HepG2 (cell line): ENCODE data around the gene AUTS2. TPM values are rescaled to one million over a fixed set of nuclear protein-coding genes. Genes with fewer than 3 reads are reported as not detected.

ENCODE experiments used
- ATAC-seq: fragments of 200-7000 bp; cut with Tn5 transposase; 3 replicates; pipeline ENCODE4 v1.9.1; 2020; ENCODE audit warnings: mild to moderate bottlenecking, moderate library complexity
- BruUV-seq: library from RNA; stranded (reverse); fragments of 400-500 nt; replicated peaks from 2 replicates; lab custom pipeline; 2021; lab: Mats Ljungman, UMichigan
- CTCF ChIA-PET: fragments of 300-600 bp; formaldehyde crosslinking; extraction: SDS; loops from one replicate; lab custom pipeline; 2021; ENCODE audit warnings: low total read pairs, inconsistent platforms, low intra/inter-chr PET ratio; lab: Yijun Ruan, JAX
- POLR2A ChIA-PET: fragments of 350-600 bp; sonication (Branson Sonifier 250); formaldehyde crosslinking; loops from one replicate; lab custom pipeline; 2020; ENCODE audit warnings: antibody characterized with exemption, inconsistent platforms; lab: Yijun Ruan, JAX
- DNase-seq: peaks from one replicate; pipeline ENCODE4 v3.0.0-alpha.2; 2015; ENCODE audit warnings: low spot score
- FAIRE-seq: peaks from 3 replicates; lab custom pipeline; 2011; peaks lifted over from hg19 to GRCh38; lab: Jason Lieb, UNC
- H2AFZ ChIP-seq: one replicate; pipeline ENCODE4 v1.6.1; 2011; ENCODE audit warnings: low read length, inconsistent platforms
- H3K27ac ChIP-seq: fragments of 300-600 bp; 3 replicates; pipeline ENCODE4 v1.8.0; 2011; ENCODE audit warnings: mixed run types, mild to moderate bottlenecking, mixed read lengths, low read length, inconsistent platforms; ENCODE audit not compliant: insufficient read depth; ENCODE audit errors: extremely low read length
- H3K27me3 ChIP-seq, 2 experiments: fragments of 200-600 bp in 1 of 2; 2 replicates in 1 of 2; 3 replicates in 1 of 2; pipeline versions ENCODE4 v1.6.0 to v1.8.0; 2011; ENCODE audit warnings: low read length in 2 of 2, mild to moderate bottlenecking in 2 of 2, moderate library complexity in 2 of 2, inconsistent platforms in 1 of 2; ENCODE audit not compliant: insufficient read depth in 2 of 2, control insufficient read depth in 1 of 2
- H3K36me3 ChIP-seq, 2 experiments: fragments of 200-600 bp in 1 of 2; replicated peaks in 1 of 2; 2 replicates in 1 of 2; 3 replicates in 1 of 2; pipeline versions ENCODE4 v1.5.1 to v1.8.0; 2011; ENCODE audit warnings: low read length in 2 of 2, inconsistent platforms in 1 of 2; ENCODE audit not compliant: insufficient read depth in 2 of 2, control insufficient read depth in 1 of 2
- H3K4me1 ChIP-seq: 2 replicates; pipeline ENCODE4 v1.5.1; 2012; ENCODE audit warnings: low read length, inconsistent platforms; ENCODE audit not compliant: insufficient read depth
- H3K4me2 ChIP-seq: 2 replicates; pipeline ENCODE4 v1.6.0; 2011; ENCODE audit warnings: low read depth, low read length, inconsistent platforms
- H3K4me3 ChIP-seq, 3 experiments: fragments of 200-600 bp in 1 of 3; sonication (generic), shearing (Covaris generic) in 1 of 3; replicated peaks in 1 of 3; 2 replicates each; pipeline ENCODE4 v1.5.1; 2011 to 2016; ENCODE audit warnings: low read length in 3 of 3, inconsistent platforms in 2 of 3, low read depth in 2 of 3, mild to moderate bottlenecking in 2 of 3, control low read depth in 1 of 3, mixed read lengths in 1 of 3; ENCODE audit not compliant: insufficient read depth in 1 of 3
- H3K79me2 ChIP-seq: one replicate; pipeline ENCODE4 v1.6.1; 2011; ENCODE audit warnings: low read length, inconsistent platforms; ENCODE audit not compliant: insufficient read depth
- H3K9ac ChIP-seq: 2 replicates; pipeline ENCODE4 v1.6.0; 2011; ENCODE audit warnings: mild to moderate bottlenecking, low read depth, low read length, inconsistent platforms; ENCODE audit not compliant: insufficient read depth
- H3K9me3 ChIP-seq: 2 replicates; pipeline ENCODE4 v1.5.1; 2012; ENCODE audit warnings: mild to moderate bottlenecking, low read length
- H4K20me1 ChIP-seq: 2 replicates; pipeline ENCODE4 v1.6.0; 2011; ENCODE audit warnings: inconsistent platforms, mild to moderate bottlenecking, low read length, moderate library complexity; ENCODE audit not compliant: insufficient read depth
- FOXA3 ChIP-seq: IDR thresholded peaks from 2 replicates; pipeline ENCODE4 v1.6.1; 2016; ENCODE audit warnings: missing genetic modification reagents, missing compliant biosample characterization
- HNF1A ChIP-seq, 2 experiments: sonication (generic) in 1 of 2; formaldehyde crosslinking in 1 of 2; IDR thresholded peaks; 2 replicates each; pipeline versions ENCODE4 v1.4.0 to v1.6.1; 2016 to 2020; ENCODE audit warnings: borderline replicate concordance in 1 of 2, low read depth in 1 of 2, mild to moderate bottlenecking in 1 of 2, missing genetic modification reagents in 1 of 2
- HNF1B ChIP-seq: sonication (generic); formaldehyde crosslinking; IDR thresholded peaks from 2 replicates; pipeline ENCODE4 v1.5.1; 2020; ENCODE audit warnings: mild to moderate bottlenecking, moderate library complexity, missing genetic modification reagents
- RFX5 ChIP-seq: IDR thresholded peaks from 2 replicates; pipeline ENCODE4 v1.6.1; 2011; ENCODE audit warnings: low read depth, low read length, improper control_type of control experiment
- RXRB ChIP-seq: IDR thresholded peaks from 2 replicates; pipeline ENCODE4 v1.6.1; 2016; ENCODE audit warnings: borderline replicate concordance, missing genetic modification reagents, missing compliant biosample characterization
- SALL2 ChIP-seq: sonication (generic); formaldehyde crosslinking; IDR thresholded peaks from 2 replicates; pipeline ENCODE4 v1.8.1; 2023; ENCODE audit warnings: mild to moderate bottlenecking, missing genetic modification reagents, inconsistent platforms
- SMAD1 ChIP-seq: sonication (generic); formaldehyde crosslinking; IDR thresholded peaks from 2 replicates; pipeline ENCODE4 v1.4.0; 2020; ENCODE audit warnings: missing genetic modification reagents, low read depth, mild to moderate bottlenecking, borderline replicate concordance
- SMC3 ChIP-seq: IDR thresholded peaks from 2 replicates; pipeline ENCODE4 v1.6.1; 2011; ENCODE audit warnings: low read length, improper control_type of control experiment
- ZFP91 ChIP-seq: sonication (generic); formaldehyde crosslinking; IDR thresholded peaks from 2 replicates; pipeline ENCODE4 v1.9.0; 2022; ENCODE audit warnings: missing genetic modification reagents, mild to moderate bottlenecking, borderline replicate concordance
- ZNF414 ChIP-seq: sonication (generic); formaldehyde crosslinking; IDR thresholded peaks from 2 replicates; pipeline ENCODE4 v1.5.0; 2020; ENCODE audit warnings: missing genetic modification reagents
- ZNF639 ChIP-seq: conservative IDR thresholded peaks from 2 replicates; pipeline ENCODE4 v1.6.1; 2018; ENCODE audit warnings: missing genetic modification reagents
- ZNF737 ChIP-seq: sonication (generic); formaldehyde crosslinking; IDR thresholded peaks from 2 replicates; pipeline ENCODE4 v1.5.0; 2020; ENCODE audit warnings: missing genetic modification reagents, mild to moderate bottlenecking, borderline replicate concordance
- ZSCAN12 ChIP-seq: sonication (generic); formaldehyde crosslinking; IDR thresholded peaks from 2 replicates; pipeline ENCODE4 v1.9.0; 2021; ENCODE audit warnings: mild to moderate bottlenecking, missing genetic modification reagents
- WGBS: methylation state at CpG from one replicate; pipeline ENCODE4 v1.1.6; 2017; ENCODE audit warnings: low lambda C conversion rate; 5-methylcytosine and 5-hydroxymethylcytosine counted together
- in situ Hi-C: cut with HindIII; loops from 2 replicates; pipeline ENCODE4 v1.10.0; 2017; ENCODE audit warnings: low pct_unique_long_range_greater_than_20kb; ENCODE audit not compliant: extremely low pct_ligation_motif_present
- intact Hi-C: fragments of 100-400 bp; cut with micrococcal nuclease; formaldehyde crosslinking; loops from one replicate; pipeline ENCODE4 v1.10.0; 2022; ENCODE audit not compliant: unreplicated experiment
- polyA plus RNA-seq, 8 experiments: library from polyadenylated mRNA; depleted of rRNA in 3 of 8; stranded (reverse) in 7 of 8; unstranded in 1 of 8; fragments of >200 nt; fragmentation: Illumina TruSeq in 4 of 8; extraction: Trizol in 4 of 8; gene quantifications; 2 replicates each; pipeline versions ENCODE4 v1.2.1 to v1.2.3, GENCODE V29; 2011 to 2016; ENCODE audit warnings: low read depth in 4 of 8, missing spikeins in 1 of 8, mixed read lengths in 1 of 8; ENCODE audit not compliant: insufficient read depth in 1 of 8
- total RNA-seq, 5 experiments: library from RNA; depleted of rRNA; stranded (reverse); fragments of >200 nt; fragmentation: Illumina TruSeq; extraction: Trizol; gene quantifications; 2 replicates each; pipeline ENCODE4 v1.2.3, GENCODE V29; 2016; ENCODE audit warnings: low read depth in 1 of 5

The AUTS2 gene
- total and polyA plus RNA-seq, 2 of the 13 experiments (the other 11 are each of a cell fraction or from before 2014, with no cell fraction given): 0.38 TPM; not detected in 1

- no peak for TF ChIP-seq RXRB
- TF ChIP-seq SMAD1 (CRISPR knock-in tag): 0 out of 2 replicates have a peak, but pooled peaks have one; percentile 4
- no peak for TF ChIP-seq ZNF737 (CRISPR knock-in tag)
- TF ChIP-seq ZNF414: 0 out of 2 replicates have a peak, but pooled peaks have one; percentile 12
- TF ChIP-seq HNF1B (CRISPR knock-in tag): 0 out of 2 replicates have a peak, but pooled peaks have one; percentile 2
Observed at GRCh38 chr7:70781922-70782311, 1183.6 kb downstream of the AUTS2 start (continued).

GRCh38 chr7:70782796-70783195, 1184.5 kb downstream of the AUTS2 start:
- no peak for ATAC-seq
- H4K20me1 ChIP-seq: no peaks in the 10 kb centered on the region
- FAIRE-seq: no peak
- no peaks in the 10 kb centered on the region for H3K9me3 ChIP-seq
- H3K36me3 ChIP-seq: no peaks in the 10 kb centered on the region
- intact Hi-C loops: loop anchor here (10.0 kb wide), 1 partner anchor 48 kb away; no protein-coding TSS in a partner anchor
- no peak overlapping the region for H2AFZ ChIP-seq
- H3K4me2 ChIP-seq: no peak overlapping the region
- no TSS peak for BruUV-seq
- no peaks in the 10 kb centered on the region for H3K79me2 ChIP-seq
- no peak overlapping the region for H3K9ac ChIP-seq
- H3K4me1 ChIP-seq: peaks cover 37% of the 10 kb centered on the region
- in situ Hi-C loops: no loop called here
- no peak overlapping the region for H3K27ac ChIP-seq
- WGBS: 100% methylated on average over 1 of the region's 1 CpG
- no peak for DNase-seq
- no peaks in the 10 kb centered on the region for H3K27me3 ChIP-seq
- CTCF ChIA-PET: no interaction called here
- no peak overlapping the region for H3K4me3 ChIP-seq
- POLR2A ChIA-PET: no interaction called here
- TF ChIP-seq ZNF639 (CRISPR knock-in tag) (no peak), FOXA3 (CRISPR knock-in tag) (no peak), SMC3 (no peak), ZNF737 (CRISPR knock-in tag) (no peak), SALL2 (CRISPR knock-in tag) (no peak), HNF1A (IDR thresholded peaks at IDR 0.05; ENCODE audit: low read depth) (no peak), HNF1A (CRISPR knock-in tag; IDR thresholded peaks at IDR 0.05; ENCODE audit: borderline replicate concordance) (no peak), RFX5 (no peak), ZFP91 (CRISPR knock-in tag) (no peak), ZSCAN12 (no peak)
